Retina (tissue), 1 donor: ENCODE results near the gene MEFV.
"Not testable (repeated sequence)": the region's sequence is repeated elsewhere in the genome, so short reads cannot be mapped to it uniquely, and the experiment has no call there.

Source experiments
- DNase-seq: peaks from one replicate; pipeline ENCODE4 v3.0.0-alpha.2; 2016

The MEFV gene

DNA sequence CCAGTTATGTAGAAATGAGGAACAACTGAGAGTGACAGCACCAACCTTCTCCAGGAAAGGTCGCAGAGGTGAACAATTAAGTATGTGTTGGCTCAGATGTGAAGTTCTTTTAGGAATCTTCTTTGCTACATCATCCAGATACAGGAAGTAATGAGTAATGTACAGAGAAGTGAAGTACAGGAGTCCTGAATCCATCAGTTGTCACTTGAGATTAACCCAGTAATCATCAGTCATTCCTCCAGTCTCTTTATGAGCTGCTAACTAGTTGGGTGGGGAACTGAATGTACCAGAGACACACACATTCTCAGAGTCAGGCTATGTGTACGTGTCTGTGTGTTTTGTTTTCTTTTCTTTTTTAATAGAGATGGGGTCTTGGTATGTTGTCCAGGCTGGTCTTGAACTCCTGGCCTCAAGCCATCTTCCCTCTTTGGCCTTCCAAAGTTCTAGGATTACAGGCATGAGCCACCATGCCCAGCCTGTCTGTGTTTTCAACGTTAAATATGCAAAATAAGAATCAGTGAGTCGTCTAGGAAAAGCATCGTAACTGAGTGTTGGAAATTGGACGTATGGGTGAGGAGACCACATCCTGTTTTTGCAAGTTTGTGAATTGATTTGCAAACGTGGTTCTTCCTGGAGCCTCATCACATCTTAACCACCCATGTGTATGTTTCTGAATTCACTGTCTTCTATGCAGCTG, 41.4 kb downstream of the MEFV start:
- no peak for DNase-seq

DNA sequence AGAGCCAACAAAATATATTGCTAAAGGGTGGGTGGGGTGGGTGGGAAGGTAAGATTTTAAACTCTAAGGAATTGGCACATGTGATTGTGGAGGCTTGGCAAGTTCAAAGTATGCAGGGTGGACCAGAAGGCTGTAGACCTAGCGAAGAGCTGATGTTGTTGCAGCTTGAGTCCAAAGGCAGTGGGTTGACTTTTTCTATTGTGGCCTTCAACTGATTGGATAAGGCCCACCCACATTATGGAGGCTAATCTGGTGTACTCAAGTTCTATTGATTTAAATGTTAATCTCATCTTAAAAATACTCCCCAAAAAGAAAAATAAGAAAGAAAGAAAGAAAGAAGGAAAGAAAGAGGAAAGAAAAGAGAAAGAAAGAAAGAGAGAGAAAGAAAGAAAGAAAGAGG, 43.9 kb downstream of the MEFV start:
- DNase-seq, result no peak

DNA sequence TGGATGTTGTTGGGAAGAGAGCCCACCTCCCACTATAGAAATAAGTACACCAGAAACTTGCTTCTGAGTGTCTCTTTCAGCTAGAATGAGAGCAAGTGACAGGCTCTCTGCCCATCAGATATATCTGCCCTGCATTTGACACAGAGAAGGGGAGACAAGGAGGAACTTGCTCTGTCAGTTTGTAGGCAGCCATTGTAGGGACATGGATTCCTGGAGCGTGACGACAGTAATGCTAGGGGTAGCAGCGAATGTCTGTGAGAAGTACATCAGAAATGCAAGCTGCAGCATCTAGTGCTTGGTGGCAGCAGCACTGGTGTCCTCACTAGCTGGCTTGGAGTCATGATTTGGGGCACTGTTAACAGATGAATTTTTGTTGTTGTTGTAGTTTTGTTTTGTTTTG, 44.4 kb downstream of the MEFV start:
- no peak for DNase-seq

DNA sequence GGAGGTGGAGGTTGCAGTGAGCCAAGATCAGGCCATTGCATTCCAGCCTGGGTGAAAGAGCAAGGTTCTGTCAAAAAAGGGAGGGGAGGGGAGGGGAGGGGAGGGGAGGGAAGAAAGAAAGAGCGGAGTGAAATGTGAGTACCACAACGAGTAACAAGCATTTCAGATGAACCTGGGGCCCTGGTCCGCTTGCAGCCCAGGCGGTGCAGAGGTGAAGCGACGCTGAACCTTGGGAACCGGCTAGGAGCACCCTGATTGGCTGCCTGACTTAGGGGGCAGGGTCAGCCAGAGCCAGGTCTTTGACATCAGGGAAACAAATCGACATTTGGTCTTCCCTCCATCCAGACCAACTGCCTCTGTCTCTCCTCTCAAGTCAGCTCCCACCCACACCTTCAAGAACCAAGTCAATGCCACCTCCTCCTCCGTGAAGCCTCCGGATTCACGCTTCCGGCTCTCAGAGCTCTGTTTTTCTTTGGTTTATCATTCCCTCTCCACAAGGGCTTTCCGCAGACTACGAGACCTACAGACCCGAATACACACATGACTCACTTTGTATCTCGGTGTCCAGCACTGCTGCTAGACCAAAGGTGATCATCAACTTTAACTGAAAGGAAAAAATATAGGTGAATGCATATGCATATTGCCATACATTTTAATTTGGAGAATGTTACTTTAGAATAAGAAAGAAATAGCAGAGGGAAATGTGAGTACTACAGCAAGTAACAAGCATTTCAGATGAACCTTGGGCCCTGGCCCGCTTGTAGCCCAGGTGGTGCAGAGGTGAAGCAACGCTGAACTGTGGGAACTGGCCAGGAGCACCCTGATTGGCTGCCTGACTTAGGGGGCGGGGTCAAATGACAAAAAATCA, 49.1 kb downstream of the MEFV start:
- DNase-seq, result no peak

DNA sequence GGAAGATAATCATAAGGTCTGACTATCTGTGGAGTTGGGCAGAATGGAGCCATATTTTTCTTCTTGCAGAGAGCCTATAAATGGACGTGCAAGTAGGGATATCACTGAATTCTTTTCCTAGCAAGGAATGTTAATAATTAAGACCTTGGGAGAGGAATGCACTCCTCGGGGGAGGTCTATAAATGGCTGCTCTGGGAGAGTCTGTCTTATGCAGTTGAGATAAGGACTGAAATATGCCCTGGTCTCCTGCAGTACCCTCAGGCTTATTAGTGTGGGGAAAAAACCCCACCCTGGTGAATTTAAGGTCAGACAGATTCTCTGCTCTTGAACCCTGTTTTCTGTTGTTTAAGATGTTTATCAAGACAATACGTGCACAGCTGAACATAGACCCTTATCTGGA, 50.5 kb downstream of the MEFV start:
- not testable (repeated sequence) for DNase-seq

DNA sequence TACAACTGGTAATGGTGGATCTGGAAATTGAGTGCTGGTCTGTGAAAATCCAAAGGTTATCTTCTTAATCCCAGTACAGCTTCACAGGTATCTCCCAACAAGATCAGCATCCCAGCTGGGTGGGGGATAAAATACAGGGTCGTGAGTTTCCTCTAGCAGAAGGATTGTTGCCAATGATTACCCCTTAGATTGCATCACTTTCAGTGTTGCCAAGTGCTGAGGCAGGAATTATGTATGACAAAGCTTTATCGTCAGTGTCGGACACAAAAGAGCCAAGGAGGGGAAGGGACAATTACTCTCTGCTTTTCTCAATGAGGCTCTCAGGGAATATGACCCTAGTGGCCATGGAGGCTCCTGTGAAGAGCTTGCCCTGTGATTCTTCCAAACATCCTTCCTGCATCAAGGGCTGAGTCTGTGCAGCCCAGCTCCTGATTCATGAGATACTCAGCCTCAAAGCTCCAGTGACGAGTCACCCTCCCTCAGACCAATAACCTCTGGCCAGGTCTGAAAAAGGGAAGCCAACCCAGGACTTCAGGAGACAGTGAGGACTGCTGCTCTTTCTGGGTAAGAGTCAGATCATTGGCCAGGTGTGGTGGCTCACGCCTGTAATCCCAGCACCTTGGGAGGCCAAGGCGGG, 53.4 kb downstream of the MEFV start:
- no peak for DNase-seq

DNA sequence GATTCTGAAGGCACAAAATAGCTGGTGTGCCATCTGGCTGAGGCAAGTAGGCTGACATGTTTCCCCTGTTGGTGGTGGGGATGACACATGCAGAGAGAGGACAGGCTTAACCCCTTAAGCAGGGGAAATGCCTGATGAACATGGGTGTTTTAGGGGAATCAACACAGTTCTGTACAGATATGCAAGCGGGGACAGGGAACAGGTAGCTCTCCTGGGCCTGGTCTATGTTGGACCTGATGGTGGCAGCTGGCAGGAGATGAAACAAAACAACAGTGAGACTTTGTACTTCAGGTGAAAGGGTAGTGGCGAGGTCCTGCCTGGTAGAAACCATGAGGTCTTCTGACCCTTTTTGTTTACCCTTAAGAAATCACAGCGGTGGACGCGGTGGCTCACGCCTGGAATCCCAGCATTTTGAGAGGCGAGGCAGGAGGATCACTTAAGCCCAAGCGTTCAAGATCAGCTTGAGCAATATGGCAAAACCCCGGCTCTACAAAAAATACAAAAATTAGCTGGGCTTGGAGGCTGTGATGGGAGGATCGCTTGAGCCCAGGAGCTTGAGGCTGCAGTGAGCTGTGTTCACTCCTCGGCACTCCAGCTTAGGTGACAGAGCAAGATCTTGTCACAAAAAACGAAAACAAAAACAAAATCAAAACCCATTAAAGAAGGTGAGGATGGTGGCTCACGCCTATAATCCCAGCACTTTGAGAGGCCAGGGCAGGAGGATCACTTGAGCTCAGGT, 57.9 kb downstream of the MEFV start:
- no peak for DNase-seq

DNA sequence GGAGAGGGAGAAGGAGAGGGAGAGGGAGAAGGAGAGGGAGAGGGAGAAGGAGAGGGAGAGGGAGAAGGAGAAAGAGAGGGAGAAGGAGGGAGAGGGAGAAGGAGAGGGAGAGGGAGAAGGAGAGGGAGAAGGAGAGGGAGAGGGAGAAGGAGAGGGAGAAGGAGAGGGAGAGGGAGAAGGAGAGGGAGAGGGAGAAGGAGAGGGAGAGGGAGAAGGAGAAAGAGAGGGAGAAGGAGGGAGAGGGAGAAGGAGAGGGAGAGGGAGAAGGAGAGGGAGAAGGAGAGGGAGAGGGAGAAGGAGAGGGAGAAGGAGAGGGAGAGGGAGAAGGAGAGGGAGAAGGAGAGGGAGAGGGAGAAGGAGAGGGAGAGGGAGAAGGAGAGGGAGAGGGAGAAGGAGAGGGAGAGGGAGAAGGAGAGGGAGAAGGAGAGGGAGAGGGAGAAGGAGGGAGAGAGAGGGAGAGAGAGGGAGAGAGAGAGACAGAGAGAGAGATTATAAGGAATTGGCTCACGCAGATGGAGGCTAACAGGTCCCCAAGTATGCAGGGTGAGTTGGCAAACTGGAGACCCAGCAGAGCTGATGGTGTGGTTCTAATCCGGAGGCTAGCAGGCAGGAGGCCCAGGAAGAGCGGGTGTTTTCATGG, 58.6 kb downstream of the MEFV start:
- not testable (repeated sequence) for DNase-seq

DNA sequence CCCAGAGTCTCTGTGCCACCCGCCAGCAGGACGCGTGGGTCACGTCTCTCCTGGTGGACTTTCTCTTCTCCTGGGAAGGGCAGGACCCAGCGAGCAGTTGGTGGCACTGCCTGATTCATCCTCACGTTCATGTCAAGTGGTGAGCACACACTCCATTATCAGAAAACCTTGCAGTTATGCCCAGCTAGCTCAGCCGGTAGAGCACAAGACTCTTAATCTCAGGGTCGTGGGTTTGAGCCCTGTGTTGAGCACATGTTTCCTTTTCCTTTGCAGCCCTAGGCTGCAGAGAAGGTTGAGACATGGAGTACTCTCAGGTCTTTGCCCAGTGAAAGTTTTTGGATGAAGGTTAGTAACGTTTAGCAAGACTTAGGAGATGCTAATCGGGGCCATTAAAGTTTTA, 60.5 kb downstream of the MEFV start:
- DNase-seq, result no peak

DNA sequence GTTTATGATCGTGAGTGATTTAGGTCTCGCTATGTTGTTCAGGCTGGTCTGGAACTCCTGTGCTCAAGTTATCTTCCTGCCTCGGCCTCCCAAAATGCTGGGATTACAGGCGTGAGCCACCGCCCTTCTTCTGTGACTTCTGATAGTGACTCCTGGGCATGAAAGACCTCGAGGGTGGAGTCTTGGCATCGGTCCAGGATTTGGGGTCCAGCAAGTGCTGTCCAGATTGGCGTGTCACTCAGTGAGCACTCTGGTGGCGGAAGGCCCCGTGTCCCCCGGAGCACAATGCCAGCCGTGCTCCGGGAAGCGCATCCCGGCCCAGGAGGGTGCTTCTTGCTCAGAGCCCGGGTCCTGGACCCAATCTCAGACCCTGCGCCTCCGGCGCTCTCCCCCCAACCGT, 61.6 kb downstream of the MEFV start:
- DNase-seq, result no peak

DNA sequence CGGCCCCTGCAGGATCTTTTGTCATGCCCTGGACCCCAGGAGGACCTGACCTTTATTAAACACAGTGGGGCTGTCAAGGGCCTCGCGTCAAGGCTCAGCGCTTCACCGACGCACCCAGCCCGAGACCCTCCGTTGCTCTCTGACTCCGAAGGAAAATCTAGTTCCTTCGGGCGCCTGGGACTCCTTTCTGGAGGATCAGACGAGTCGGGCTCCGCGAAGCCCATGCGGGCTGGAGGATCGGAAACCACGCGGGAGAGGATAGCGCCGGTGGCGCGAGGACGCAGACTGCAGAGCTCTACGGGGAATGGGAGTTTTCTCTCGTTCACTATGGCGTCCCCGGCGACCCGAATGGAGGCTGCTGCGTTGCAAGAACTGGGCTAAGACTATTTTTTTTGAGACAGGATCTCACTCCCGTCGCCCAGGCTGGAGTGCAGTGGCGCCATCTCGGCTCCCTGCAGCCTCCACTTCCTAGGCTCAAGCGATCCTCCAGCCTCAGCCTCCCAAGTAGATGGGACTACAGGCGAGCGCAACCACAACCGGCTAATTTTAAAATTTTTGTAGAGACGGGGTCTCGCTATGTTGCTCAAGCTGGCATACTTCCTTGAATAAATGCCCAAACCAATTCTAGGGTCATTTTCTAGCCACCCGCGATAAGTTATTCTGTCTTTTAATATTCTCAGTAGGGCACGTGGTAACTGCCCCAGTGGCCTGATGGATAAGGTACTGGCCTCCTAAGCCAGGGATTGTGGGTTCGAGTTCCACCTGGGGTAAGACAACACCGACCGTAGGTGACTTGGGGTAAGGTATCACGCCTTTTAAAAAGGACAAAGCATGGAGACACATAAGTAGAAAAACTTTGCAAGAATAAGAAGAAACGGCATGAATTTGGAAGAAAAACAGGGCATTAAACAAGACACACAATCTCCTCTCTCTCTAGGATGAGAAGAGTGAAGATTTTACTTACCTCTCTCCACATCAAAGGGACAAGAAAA, 62.9 kb downstream of the MEFV start:
- no peak for DNase-seq

DNA sequence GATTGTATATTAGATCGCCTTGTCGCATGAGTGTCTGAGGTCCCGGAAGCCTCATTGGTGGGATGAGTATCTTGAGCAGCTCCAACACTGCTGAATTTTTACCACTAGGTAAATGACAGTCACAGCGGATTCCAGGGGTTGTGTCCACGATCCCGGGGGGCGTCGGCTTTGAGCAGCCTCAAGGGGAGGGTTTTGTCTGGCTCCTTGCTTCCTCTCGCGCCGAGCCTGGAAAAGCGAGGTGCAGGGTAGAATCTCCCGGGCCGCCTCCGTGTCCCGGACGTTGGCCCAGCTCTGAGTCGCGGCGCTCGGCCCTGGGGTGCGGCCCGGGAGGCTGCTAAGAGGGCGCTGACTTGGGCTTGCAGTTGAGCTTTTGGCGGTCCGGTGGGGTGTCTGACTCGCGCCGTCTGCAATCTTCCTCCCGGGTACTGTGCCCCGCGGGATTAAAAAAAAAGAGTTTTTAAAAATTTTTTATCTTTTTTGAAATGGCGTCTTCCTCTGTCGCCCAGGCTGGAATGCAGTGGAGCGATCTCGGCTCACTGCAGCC, 63.9 kb downstream of the MEFV start:
- DNase-seq, result no peak
